ENCODE results near the gene NFKBIB. TPM values are rescaled to one million over a fixed set of nuclear protein-coding genes. Genes with fewer than 3 reads are reported as not detected.
"Not testable (repeated sequence)": the region's sequence is repeated elsewhere in the genome, so short reads cannot be mapped to it uniquely, and the experiment has no call there.

NFKBIB gene
- total and polyA plus RNA-seq, 9 donors: 8.3 to 11.6 (median 11.0) TPM

DNA sequence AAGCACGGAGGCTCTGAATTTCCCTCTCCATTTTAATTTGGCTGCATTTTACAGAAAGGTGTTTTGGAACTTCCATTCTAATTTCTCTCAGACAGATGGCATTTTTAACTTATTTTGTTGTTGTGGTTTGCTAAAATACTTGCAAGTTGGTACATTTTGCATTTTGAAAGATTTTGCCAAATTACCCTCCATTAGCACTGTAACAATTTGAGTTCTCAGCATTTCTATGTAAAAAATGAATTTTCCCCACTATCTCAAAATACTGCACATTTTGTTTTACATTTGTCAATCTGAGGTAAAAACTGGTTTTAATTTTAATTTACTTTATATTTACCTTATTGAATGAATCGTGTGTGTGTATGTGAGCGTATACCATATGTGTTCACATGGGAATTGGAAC is 43.0 kb upstream of the NFKBIB start:
- WGBS (ENCODE audit: insufficient coverage): no CpG with 5 or more reads among the region's 3 CpGs
- no peak overlapping the region for H3K27ac ChIP-seq (ENCODE audit: low read length)

DNA sequence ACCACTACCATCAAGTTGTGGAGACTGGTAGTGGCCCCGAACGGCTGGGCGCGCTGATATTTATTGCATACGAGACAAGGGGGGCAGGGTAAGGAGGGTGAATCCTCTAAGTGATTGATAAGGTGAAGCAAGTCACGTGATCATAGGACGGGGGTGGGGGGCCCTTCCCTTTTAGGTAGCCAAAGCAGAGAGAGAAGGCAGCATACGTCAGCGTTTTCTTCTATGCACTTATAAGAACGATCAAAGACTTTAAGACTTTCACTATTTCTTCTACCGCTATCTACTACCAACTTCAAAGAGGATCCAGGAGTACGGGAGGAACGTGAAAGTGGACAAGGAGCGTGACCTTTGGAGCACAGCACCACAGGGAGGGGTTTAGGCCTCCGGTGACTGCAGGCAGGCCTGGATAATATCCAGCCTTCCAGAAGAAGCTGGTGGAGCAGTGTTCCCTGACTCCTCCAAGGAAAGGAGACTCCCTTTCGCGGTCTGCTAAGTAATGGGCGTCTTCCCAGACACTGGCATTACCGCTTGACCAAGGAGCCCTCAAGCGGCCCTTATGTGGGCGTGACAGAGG is 40.1 kb upstream of the NFKBIB start:
- 23% methylated on average over 7 of the region's 21 CpGs for WGBS (ENCODE audit: insufficient coverage)
- H3K27me3 ChIP-seq (ENCODE audit: control insufficient read depth, insufficient read depth, low read length); DNase-seq; H3K9me3 ChIP-seq (replicated peaks; ENCODE audit: control insufficient read depth, low read depth, low read length); H3K36me3 ChIP-seq (ENCODE audit: control insufficient read depth, insufficient read depth, low read length); H3K4me3 ChIP-seq (ENCODE audit: low read length); H3K27ac ChIP-seq (ENCODE audit: low read length): not testable (repeated sequence)
- peaks cover 24% of the 10 kb centered on the region for H3K4me1 ChIP-seq (ENCODE audit: control insufficient read depth, insufficient read depth, low read length)

More for the DNA sequence above, 43.0 kb upstream of the NFKBIB start:
- Histone ChIP-seq H3K4me1 (ENCODE audit: control insufficient read depth, insufficient read depth, low read length) (peaks cover 14% of the 10 kb centered on the region), H3K36me3 (ENCODE audit: control insufficient read depth, insufficient read depth, low read length) (no peaks in the 10 kb centered on the region), H3K27me3 (ENCODE audit: control insufficient read depth, insufficient read depth, low read length) (no peaks in the 10 kb centered on the region), H3K4me3 (ENCODE audit: low read length) (no peak overlapping the region), H3K9me3 (replicated peaks; ENCODE audit: control insufficient read depth, low read depth, low read length) (no peaks in the 10 kb centered on the region)
- DNase-seq: no peak

DNA sequence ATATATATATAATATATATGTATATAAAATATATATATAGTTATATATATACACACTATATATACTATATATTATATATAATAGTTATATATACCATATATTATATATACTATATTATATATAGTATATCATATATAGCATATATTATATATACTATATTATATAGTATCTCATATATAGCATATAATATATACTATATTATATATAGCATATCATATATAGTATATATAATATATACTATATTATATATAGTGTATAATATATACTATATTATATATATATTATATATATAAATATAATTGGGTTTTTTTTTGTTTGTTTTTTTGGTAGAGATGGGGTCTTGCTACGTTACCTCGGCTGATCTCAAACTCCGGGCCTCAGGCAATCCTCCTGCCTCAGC is 38.4 kb upstream of the NFKBIB start:
- H3K27ac ChIP-seq (ENCODE audit: low read length): no peak overlapping the region
- no CpG with 5 or more reads among the region's 3 CpGs for WGBS (ENCODE audit: insufficient coverage)
- H3K4me3 ChIP-seq (ENCODE audit: low read length): no peak overlapping the region
- no peaks in the 10 kb centered on the region for H3K9me3 ChIP-seq (replicated peaks; ENCODE audit: control insufficient read depth, low read depth, low read length)
- DNase-seq: no peak
- H3K27me3 ChIP-seq (ENCODE audit: control insufficient read depth, insufficient read depth, low read length): no peaks in the 10 kb centered on the region
- H3K4me1 ChIP-seq (ENCODE audit: control insufficient read depth, insufficient read depth, low read length): peaks cover 24% of the 10 kb centered on the region
- no peaks in the 10 kb centered on the region for H3K36me3 ChIP-seq (ENCODE audit: control insufficient read depth, insufficient read depth, low read length)

DNA sequence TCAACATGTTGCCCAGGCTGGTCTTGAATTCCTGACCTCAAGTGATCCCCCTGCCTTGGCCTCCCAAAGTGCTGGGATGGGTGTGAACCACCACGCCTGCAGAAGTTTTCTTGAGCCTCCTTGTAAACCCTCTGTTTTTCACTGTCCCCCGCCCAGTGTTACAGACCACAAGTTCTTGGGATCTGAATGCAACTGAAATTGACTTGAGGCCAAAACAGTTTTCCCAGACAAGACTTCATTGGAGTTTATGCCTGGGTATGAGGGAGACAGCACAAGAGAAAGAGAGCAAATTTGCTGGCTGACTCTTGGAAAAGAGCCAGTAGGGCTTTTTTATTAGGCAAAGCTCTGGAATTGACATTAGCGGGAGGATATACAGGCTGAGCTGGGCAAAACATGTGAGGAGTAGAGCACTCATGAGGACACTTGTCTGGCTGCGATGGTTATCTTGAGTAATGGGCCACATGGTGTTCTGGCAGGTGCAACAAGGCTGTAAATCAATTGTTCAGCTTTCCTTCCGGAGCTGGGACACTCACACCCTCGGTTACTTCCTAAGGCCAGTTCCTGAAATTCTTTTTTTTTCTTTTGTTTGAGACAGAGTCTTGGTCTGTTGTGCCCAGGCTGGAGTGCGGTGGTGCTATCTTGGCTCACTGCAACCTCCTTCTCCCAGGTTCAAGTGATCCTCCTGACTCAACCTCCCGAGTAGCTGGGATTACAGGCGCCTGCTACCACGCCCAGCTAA is 37.3 kb upstream of the NFKBIB start:
- Histone ChIP-seq H3K9me3 (replicated peaks; ENCODE audit: control insufficient read depth, low read depth, low read length) (no peaks in the 10 kb centered on the region), H3K4me3 (ENCODE audit: low read length) (no peak overlapping the region), H3K27ac (ENCODE audit: low read length) (peak overlapping the region; percentile 50), H3K4me1 (ENCODE audit: control insufficient read depth, insufficient read depth, low read length) (peaks cover 25% of the 10 kb centered on the region), H3K27me3 (ENCODE audit: control insufficient read depth, insufficient read depth, low read length) (no peaks in the 10 kb centered on the region), H3K36me3 (ENCODE audit: control insufficient read depth, insufficient read depth, low read length) (no peaks in the 10 kb centered on the region)
- 5% methylated on average over 4 of the region's 10 CpGs for WGBS (ENCODE audit: insufficient coverage)
- DNase-seq: peak; percentile 97

DNA sequence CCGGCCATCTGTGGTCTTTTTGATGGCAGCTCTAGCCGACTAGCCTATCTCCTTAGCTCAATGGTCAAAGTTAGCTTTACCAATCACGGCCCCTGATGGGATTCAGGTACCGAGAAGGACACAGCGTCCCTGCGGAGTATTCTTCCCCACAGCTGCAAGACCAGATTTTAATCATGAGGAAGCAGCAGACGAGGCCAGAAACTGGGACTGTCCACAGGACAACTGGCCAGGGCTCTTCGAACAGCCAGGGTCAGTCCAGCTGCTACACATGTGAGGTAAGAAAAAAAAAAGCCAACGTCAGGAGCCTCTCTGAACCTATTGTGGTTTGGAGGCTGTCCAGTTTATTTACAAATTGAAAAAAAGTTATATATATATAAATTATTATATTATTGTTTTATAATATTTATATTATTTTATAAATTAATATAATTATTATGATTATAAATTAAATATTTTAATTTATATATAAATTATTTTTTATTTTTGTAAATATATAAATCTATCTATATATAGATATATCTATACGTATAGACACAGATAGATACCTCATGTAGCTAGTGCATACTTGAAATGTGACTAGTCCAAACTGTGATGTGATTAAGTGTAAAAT is 32.5 kb upstream of the NFKBIB start:
- Histone ChIP-seq H3K4me1 (ENCODE audit: control insufficient read depth, insufficient read depth, low read length) (peaks cover 35% of the 10 kb centered on the region), H3K27me3 (ENCODE audit: control insufficient read depth, insufficient read depth, low read length) (no peaks in the 10 kb centered on the region), H3K36me3 (ENCODE audit: control insufficient read depth, insufficient read depth, low read length) (no peaks in the 10 kb centered on the region), H3K9me3 (replicated peaks; ENCODE audit: control insufficient read depth, low read depth, low read length) (no peaks in the 10 kb centered on the region), H3K27ac (ENCODE audit: low read length) (no peak overlapping the region), H3K4me3 (ENCODE audit: low read length) (no peak overlapping the region)
- peak; percentile 61 for DNase-seq
- 71% methylated on average over 6 of the region's 10 CpGs for WGBS (ENCODE audit: insufficient coverage)

DNA sequence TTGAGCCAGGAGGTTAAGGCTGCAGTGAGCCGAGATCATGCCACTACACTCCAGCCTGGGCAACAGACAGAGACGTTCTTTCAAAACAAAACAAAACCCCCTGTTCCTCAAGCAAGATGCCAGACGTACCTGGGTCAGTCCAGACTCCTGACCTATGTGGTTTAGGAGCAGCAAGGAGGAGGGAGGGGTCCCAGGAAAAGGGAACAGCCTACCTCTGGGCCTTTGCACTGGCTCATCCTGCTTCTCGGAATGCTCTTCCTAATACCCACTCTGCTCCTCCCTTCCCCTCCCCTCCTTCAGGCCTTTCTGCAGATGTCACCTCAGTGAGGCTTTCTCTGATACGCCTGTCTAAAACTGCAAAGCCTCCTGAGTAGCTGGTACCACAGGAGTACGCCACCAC is 31.2 kb upstream of the NFKBIB start:
- peaks cover 28% of the 10 kb centered on the region for H3K4me1 ChIP-seq (ENCODE audit: control insufficient read depth, insufficient read depth, low read length)
- H3K4me3 ChIP-seq (ENCODE audit: low read length): no peak overlapping the region
- no peak overlapping the region for H3K27ac ChIP-seq (ENCODE audit: low read length)
- WGBS (ENCODE audit: insufficient coverage): 100% methylated on average over 1 of the region's 6 CpGs
- no peaks in the 10 kb centered on the region for H3K36me3 ChIP-seq (ENCODE audit: control insufficient read depth, insufficient read depth, low read length)
- no peaks in the 10 kb centered on the region for H3K9me3 ChIP-seq (replicated peaks; ENCODE audit: control insufficient read depth, low read depth, low read length)
- H3K27me3 ChIP-seq (ENCODE audit: control insufficient read depth, insufficient read depth, low read length): no peaks in the 10 kb centered on the region
- DNase-seq: no peak

DNA sequence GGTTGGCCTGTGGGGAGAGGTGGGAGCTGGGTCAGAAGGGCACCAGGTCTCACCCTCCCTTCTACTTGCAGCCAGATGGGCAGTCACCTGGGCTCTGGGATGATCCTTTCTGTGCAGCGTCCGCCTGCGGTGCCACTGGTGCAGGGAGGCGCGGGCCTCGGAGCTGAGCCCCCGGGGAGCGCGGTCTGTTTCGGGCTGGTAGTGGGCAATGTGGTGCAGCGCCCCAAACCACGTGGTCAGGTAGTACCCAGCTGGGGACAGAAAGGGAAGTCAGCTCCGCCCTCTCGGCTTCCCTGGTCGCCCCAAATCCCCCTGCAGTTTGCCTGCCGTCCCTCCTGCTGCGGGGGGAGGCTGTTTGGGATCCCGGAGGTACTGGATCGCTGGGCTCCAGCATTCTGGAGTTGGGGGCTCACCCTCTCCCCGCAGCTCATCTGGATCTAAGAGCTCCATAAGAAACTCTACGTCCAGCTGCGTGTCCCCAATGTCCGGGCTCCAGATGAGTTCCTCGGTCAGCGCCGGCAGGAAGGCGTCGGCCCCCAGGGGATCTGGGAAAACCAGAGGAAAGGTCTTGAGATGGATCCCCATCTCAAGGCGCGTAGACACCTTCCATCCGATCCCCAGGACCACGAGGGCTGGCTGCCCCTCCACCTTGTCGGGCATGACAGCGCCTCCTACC is 30.5 kb upstream of the NFKBIB start:
- Histone ChIP-seq H3K9me3 (replicated peaks; ENCODE audit: control insufficient read depth, low read depth, low read length) (no peaks in the 10 kb centered on the region), H3K36me3 (ENCODE audit: control insufficient read depth, insufficient read depth, low read length) (no peaks in the 10 kb centered on the region), H3K4me1 (ENCODE audit: control insufficient read depth, insufficient read depth, low read length) (peaks cover 33% of the 10 kb centered on the region), H3K27ac (ENCODE audit: low read length) (no peak overlapping the region), H3K27me3 (ENCODE audit: control insufficient read depth, insufficient read depth, low read length) (no peaks in the 10 kb centered on the region), H3K4me3 (ENCODE audit: low read length) (peak overlapping the region; percentile 53)
- peak; percentile 35 for DNase-seq
- 7% methylated on average over 34 of the region's 34 CpGs for WGBS (ENCODE audit: insufficient coverage)

DNA sequence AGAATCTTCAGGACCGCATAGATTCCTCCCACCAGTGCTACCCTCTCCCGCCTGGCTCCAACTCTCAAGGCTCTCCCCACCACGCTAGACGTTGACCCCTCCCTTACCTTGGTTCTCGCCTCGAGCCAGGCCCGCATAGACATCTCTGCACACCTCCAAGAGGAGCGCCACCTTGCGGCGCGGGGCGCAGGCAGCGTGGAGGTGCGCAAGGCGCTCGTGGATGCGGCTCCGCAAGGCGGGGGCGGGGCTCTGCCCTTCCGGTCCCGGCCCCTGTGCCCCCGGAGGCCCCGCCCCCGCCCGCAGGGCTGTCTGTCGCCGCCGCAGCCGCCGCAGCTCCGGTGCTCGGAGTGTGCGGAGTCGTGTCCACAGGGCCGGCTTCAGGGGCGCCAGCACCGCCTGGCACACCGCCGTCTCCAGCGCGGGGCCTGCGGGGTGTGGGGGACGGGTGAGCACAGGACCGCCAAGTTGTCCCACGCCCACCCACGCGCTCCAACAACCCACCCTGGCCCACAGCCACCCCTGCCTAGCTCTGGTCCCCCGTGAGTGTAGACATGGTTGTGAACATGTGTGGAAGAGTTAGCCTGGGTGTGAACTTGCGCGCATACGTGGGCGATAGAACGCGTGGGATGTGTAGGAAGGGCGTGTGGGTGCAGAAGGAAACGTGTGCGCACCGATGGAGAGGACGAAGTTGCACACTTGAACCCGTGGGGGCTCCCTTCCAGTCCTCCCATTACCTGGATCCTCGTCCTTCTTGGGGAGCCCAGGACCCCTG is 29.7 kb upstream of the NFKBIB start:
- Histone ChIP-seq H3K27ac (ENCODE audit: low read length) (no peak overlapping the region), H3K4me1 (ENCODE audit: control insufficient read depth, insufficient read depth, low read length) (peaks cover 30% of the 10 kb centered on the region), H3K27me3 (ENCODE audit: control insufficient read depth, insufficient read depth, low read length) (no peaks in the 10 kb centered on the region), H3K4me3 (ENCODE audit: low read length) (peak overlapping the region; percentile 53), H3K9me3 (replicated peaks; ENCODE audit: control insufficient read depth, low read depth, low read length) (no peaks in the 10 kb centered on the region), H3K36me3 (ENCODE audit: control insufficient read depth, insufficient read depth, low read length) (no peaks in the 10 kb centered on the region)
- WGBS (ENCODE audit: insufficient coverage): 15% methylated on average over 47 of the region's 62 CpGs
- peak; percentile 74 for DNase-seq

DNA sequence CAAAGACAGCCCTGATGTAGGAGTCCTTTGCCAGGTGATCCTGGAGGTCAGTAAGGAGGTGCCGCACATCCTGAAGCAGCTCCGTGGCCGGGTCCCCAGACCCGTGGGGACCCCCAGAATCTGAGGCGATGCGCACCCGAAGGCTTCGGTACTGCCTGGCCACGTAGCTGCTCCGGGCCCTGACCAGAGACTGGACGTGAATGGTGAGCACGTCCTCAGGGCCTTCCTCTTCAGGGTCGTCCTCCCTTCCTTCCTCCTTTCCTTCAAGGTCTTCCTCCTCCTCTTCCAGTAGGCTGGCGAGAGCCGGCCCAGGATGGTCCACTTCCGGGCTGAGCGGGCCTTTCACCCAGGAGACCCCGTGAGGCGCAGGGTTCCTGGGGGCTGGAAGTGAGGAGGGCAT is 29.2 kb upstream of the NFKBIB start:
- Histone ChIP-seq H3K4me3 (ENCODE audit: low read length) (no peak overlapping the region), H3K27ac (ENCODE audit: low read length) (no peak overlapping the region), H3K27me3 (ENCODE audit: control insufficient read depth, insufficient read depth, low read length) (no peaks in the 10 kb centered on the region), H3K9me3 (replicated peaks; ENCODE audit: control insufficient read depth, low read depth, low read length) (no peaks in the 10 kb centered on the region), H3K36me3 (ENCODE audit: control insufficient read depth, insufficient read depth, low read length) (no peaks in the 10 kb centered on the region), H3K4me1 (ENCODE audit: control insufficient read depth, insufficient read depth, low read length) (peaks cover 32% of the 10 kb centered on the region)
- WGBS (ENCODE audit: insufficient coverage): 86% methylated on average over 12 of the region's 19 CpGs
- DNase-seq: no peak
